Trophoblast cell (in vitro differentiated cells and primary cell): ENCODE measurements around the gene CX3CR1.

Experiments
- DNase-seq, 2 donors: peaks; one replicate each; pipeline ENCODE4 v3.0.0-alpha.2; 2016
- H2AFZ ChIP-seq: 2 replicates; pipeline ENCODE4 v1.6.1; 2013; ENCODE audit warnings: low read length, moderate library complexity, mild to moderate bottlenecking; ENCODE audit not compliant: insufficient read depth, poor library complexity
- H2AK5ac ChIP-seq: 2 replicates; pipeline ENCODE4 v1.6.1; 2013; ENCODE audit warnings: mild to moderate bottlenecking, low read length
- H2BK120ac ChIP-seq: 2 replicates; pipeline ENCODE4 v1.6.1; 2013; ENCODE audit warnings: low read length, mild to moderate bottlenecking, moderate library complexity; ENCODE audit not compliant: insufficient read depth, poor library complexity
- H2BK12ac ChIP-seq: 2 replicates; pipeline ENCODE4 v1.6.1; 2013; ENCODE audit warnings: mild to moderate bottlenecking, low read length, moderate library complexity
- H2BK5ac ChIP-seq: 2 replicates; pipeline ENCODE4 v1.6.1; 2013; ENCODE audit warnings: low read length, low read depth, moderate library complexity, mild to moderate bottlenecking; ENCODE audit not compliant: poor library complexity
- H3K14ac ChIP-seq: 2 replicates; pipeline ENCODE4 v1.6.1; 2013; ENCODE audit warnings: mild to moderate bottlenecking, low read length
- H3K18ac ChIP-seq: 2 replicates; pipeline ENCODE4 v1.6.1; 2013; ENCODE audit warnings: mild to moderate bottlenecking, low read length
- H3K23ac ChIP-seq: 2 replicates; pipeline ENCODE4 v1.6.1; 2013; ENCODE audit warnings: low read length
- H3K27ac ChIP-seq: 2 replicates; pipeline ENCODE4 v1.5.1; 2013; ENCODE audit warnings: low read depth, mild to moderate bottlenecking, inconsistent platforms, low read length, moderate library complexity
- H3K27me3 ChIP-seq: 2 replicates; pipeline ENCODE4 v1.6.1; 2013; ENCODE audit warnings: inconsistent platforms, mild to moderate bottlenecking, low read length, moderate library complexity; ENCODE audit not compliant: insufficient read depth
- H3K36me3 ChIP-seq, 2 experiments: 1 replicate in 1 of 2; 2 replicates in 1 of 2; pipeline ENCODE4 v1.6.1; 2013; ENCODE audit warnings: low read length in 2 of 2, mild to moderate bottlenecking in 2 of 2, moderate library complexity in 1 of 2; ENCODE audit not compliant: insufficient read depth in 2 of 2, control insufficient read depth in 1 of 2
- H3K4ac ChIP-seq: 2 replicates; pipeline ENCODE4 v1.6.1; 2013; ENCODE audit warnings: low read depth, mild to moderate bottlenecking, low read length, moderate library complexity
- H3K4me1 ChIP-seq, 2 experiments: 1 replicate in 1 of 2; 2 replicates in 1 of 2; pipeline ENCODE4 v1.6.1; 2013; ENCODE audit warnings: low read length in 2 of 2, mild to moderate bottlenecking in 2 of 2, moderate library complexity in 1 of 2; ENCODE audit not compliant: insufficient read depth in 2 of 2, control insufficient read depth in 1 of 2
- H3K4me2 ChIP-seq: 2 replicates; pipeline ENCODE4 v1.6.1; 2013; ENCODE audit warnings: inconsistent platforms, mild to moderate bottlenecking, low read length, moderate library complexity
- H3K4me3 ChIP-seq: 2 replicates; pipeline ENCODE4 v1.5.1; 2013; ENCODE audit warnings: mild to moderate bottlenecking, low read depth, low read length, inconsistent platforms
- H3K79me1 ChIP-seq: one replicate; pipeline ENCODE4 v1.6.1; 2013; ENCODE audit warnings: low read length
- H3K79me2 ChIP-seq: 2 replicates; pipeline ENCODE4 v1.6.1; 2013; ENCODE audit warnings: low read length, mild to moderate bottlenecking; ENCODE audit not compliant: control insufficient read depth, insufficient read depth, poor library complexity
- H3K9ac ChIP-seq: 2 replicates; pipeline ENCODE4 v1.6.1; 2013; ENCODE audit warnings: mild to moderate bottlenecking, low read length
- H3K9me3 ChIP-seq: 2 replicates; pipeline ENCODE4 v1.6.1; 2013; ENCODE audit warnings: low read depth, mild to moderate bottlenecking, control low read depth, inconsistent platforms, low read length; ENCODE audit not compliant: insufficient read depth
- H4K12ac ChIP-seq: 2 replicates; pipeline ENCODE4 v1.6.1; 2013; ENCODE audit warnings: low read depth, mild to moderate bottlenecking, low read length, moderate library complexity
- H4K8ac ChIP-seq: 2 replicates; pipeline ENCODE4 v1.6.1; 2013; ENCODE audit warnings: low read depth, mild to moderate bottlenecking, low read length, moderate library complexity
- H4K91ac ChIP-seq: one replicate; pipeline ENCODE4 v1.6.1; 2013; ENCODE audit warnings: low read depth, mild to moderate bottlenecking, low read length, moderate library complexity
- WGBS: extraction: QIAGEN DNeasy Blood & Tissue Kit; methylation state at CpG from one replicate; pipeline ENCODE4 v1.1.7; 2013; ENCODE audit warnings: missing lambda C conversion rate; ENCODE audit not compliant: insufficient read length, insufficient coverage; ENCODE audit errors: extremely low coverage; 5-methylcytosine and 5-hydroxymethylcytosine counted together

CX3CR1 gene

GRCh38 chr3:39287216-39288164 lies 7.7 kb upstream of the CX3CR1 start:
- no peak overlapping the region for H3K4me3 ChIP-seq
- no peak overlapping the region for H2BK120ac ChIP-seq
- H3K18ac ChIP-seq: no peak overlapping the region
- no peak overlapping the region for H3K14ac ChIP-seq
- peak overlapping the region; percentile 78 for H2BK12ac ChIP-seq
- H3K4me1 ChIP-seq: no peaks in the 10 kb centered on the region
- H4K91ac ChIP-seq: no peak overlapping the region
- no peak overlapping the region for H2AFZ ChIP-seq
- no CpG with 5 or more reads among the region's 8 CpGs for WGBS
- H3K79me1 ChIP-seq: no peaks in the 10 kb centered on the region
- no peaks in the 10 kb centered on the region for H3K79me2 ChIP-seq
- no peak overlapping the region for H3K23ac ChIP-seq
- H3K4me2 ChIP-seq: no peak overlapping the region
- no peak overlapping the region for H4K12ac ChIP-seq
- no peak overlapping the region for H3K27ac ChIP-seq
- H4K8ac ChIP-seq: no peak overlapping the region
- H3K27me3 ChIP-seq: no peaks in the 10 kb centered on the region
- no peak overlapping the region for H2BK5ac ChIP-seq
- H2AK5ac ChIP-seq: no peak overlapping the region
- no peak overlapping the region for H3K4ac ChIP-seq
- H3K36me3 ChIP-seq: no peaks in the 10 kb centered on the region
- no peaks in the 10 kb centered on the region for H3K9me3 ChIP-seq
- H3K9ac ChIP-seq: no peak overlapping the region
- no peak for DNase-seq

- Histone ChIP-seq H2AFZ (no peak overlapping the region), H3K27me3 (no peaks in the 10 kb centered on the region), H3K9ac (no peak overlapping the region), H3K18ac (no peak overlapping the region), H3K4me1 (no peaks in the 10 kb centered on the region), H3K36me3 (no peaks in the 10 kb centered on the region), H3K4me2 (no peak overlapping the region), H2BK5ac (no peak overlapping the region), H4K12ac (no peak overlapping the region), H2AK5ac (no peak overlapping the region), H3K79me2 (no peaks in the 10 kb centered on the region), H3K9me3 (no peaks in the 10 kb centered on the region), H3K79me1 (no peaks in the 10 kb centered on the region), H2BK12ac (no peak overlapping the region), H3K4me3 (no peak overlapping the region), H4K91ac (no peak overlapping the region), H3K23ac (no peak overlapping the region), H2BK120ac (no peak overlapping the region), H3K4ac (no peak overlapping the region), H3K27ac (no peak overlapping the region), H4K8ac (no peak overlapping the region), H3K14ac (no peak overlapping the region)
- DNase-seq: no peak
- WGBS: no CpG with 5 or more reads among the region's 3 CpGs
These were observed 6.9 kb upstream of the CX3CR1 start for GRCh38 chr3:39286771-39287170.

GRCh38 chr3:39285332-39285731 lies 5.5 kb upstream of the CX3CR1 start:
- DNase-seq: no peak
- Histone ChIP-seq H3K4me1 (no peaks in the 10 kb centered on the region), H4K12ac (no peak overlapping the region), H3K23ac (no peak overlapping the region), H3K4me3 (no peak overlapping the region), H3K79me2 (no peaks in the 10 kb centered on the region), H3K4ac (no peak overlapping the region), H3K27ac (no peak overlapping the region), H3K14ac (no peak overlapping the region), H2BK120ac (no peak overlapping the region), H3K27me3 (no peaks in the 10 kb centered on the region), H3K18ac (no peak overlapping the region), H3K36me3 (no peaks in the 10 kb centered on the region), H3K4me2 (no peak overlapping the region), H4K91ac (no peak overlapping the region), H4K8ac (no peak overlapping the region), H3K9ac (no peak overlapping the region), H3K9me3 (no peaks in the 10 kb centered on the region), H2BK12ac (no peak overlapping the region), H2AFZ (no peak overlapping the region), H2AK5ac (no peak overlapping the region), H2BK5ac (no peak overlapping the region), H3K79me1 (no peaks in the 10 kb centered on the region)

GRCh38 chr3:39284457-39284881 lies 4.6 kb upstream of the CX3CR1 start:
- DNase-seq: no peak
- Histone ChIP-seq H3K79me1 (no peaks in the 10 kb centered on the region), H3K4ac (no peak overlapping the region), H3K18ac (no peak overlapping the region), H3K27ac (no peak overlapping the region), H3K9ac (no peak overlapping the region), H3K4me2 (no peak overlapping the region), H4K12ac (no peak overlapping the region), H4K91ac (no peak overlapping the region), H2BK5ac (no peak overlapping the region), H2BK12ac (no peak overlapping the region), H2AFZ (no peak overlapping the region), H3K27me3 (no peaks in the 10 kb centered on the region), H3K23ac (no peak overlapping the region), H3K14ac (no peak overlapping the region), H3K4me3 (no peak overlapping the region), H3K9me3 (no peaks in the 10 kb centered on the region), H3K36me3 (no peaks in the 10 kb centered on the region), H4K8ac (no peak overlapping the region), H3K4me1 (peaks cover 0 to 2% of the 10 kb centered on the region in 2 experiments), H3K79me2 (no peaks in the 10 kb centered on the region), H2AK5ac (no peak overlapping the region), H2BK120ac (no peak overlapping the region)
- WGBS: no CpG with 5 or more reads among the region's 5 CpGs
